MM.1S (cell line): Measurements from ENCODE around the gene C3orf70.

Source experiments
- DNase-seq: peaks from one replicate; pipeline ENCODE4 v3.0.0-alpha.2; 2015
- H2AFZ ChIP-seq: fragments of 300-600 bp; sonication (generic); 2 replicates; pipeline ENCODE4 v1.6.0; 2016; ENCODE audit warnings: antibody characterized with exemption, low read length
- H3F3A ChIP-seq: fragments of 300-600 bp; sonication (generic); 2 replicates; pipeline ENCODE4 v1.6.1; 2016; ENCODE audit warnings: mild to moderate bottlenecking, antibody characterized with exemption, low read length, moderate library complexity, mixed read lengths; ENCODE audit not compliant: insufficient read depth
- H3K27ac ChIP-seq: fragments of 300-600 bp; sonication (generic); 2 replicates; pipeline ENCODE4 v1.5.1; 2016; ENCODE audit warnings: mild to moderate bottlenecking, low read length
- H3K27me3 ChIP-seq: fragments of 300-600 bp; sonication (generic); replicated peaks from 2 replicates; pipeline ENCODE4 v1.6.0; 2016; ENCODE audit warnings: low read length; ENCODE audit not compliant: insufficient read depth
- H3K36me3 ChIP-seq: fragments of 300-600 bp; sonication (generic); replicated peaks from 2 replicates; pipeline ENCODE4 v1.6.1; 2016; ENCODE audit warnings: mild to moderate bottlenecking, low read length, mixed read lengths; ENCODE audit not compliant: insufficient read depth
- H3K4me1 ChIP-seq: fragments of 300-600 bp; sonication (generic); 2 replicates; pipeline ENCODE4 v1.6.1; 2016; ENCODE audit warnings: low read length, mixed read lengths
- H3K4me2 ChIP-seq: fragments of 300-600 bp; sonication (generic); 2 replicates; pipeline ENCODE4 v1.6.0; 2016; ENCODE audit warnings: low read depth, low read length
- H3K4me3 ChIP-seq: fragments of 300-600 bp; sonication (generic); 2 replicates; pipeline ENCODE4 v1.5.1; 2016; ENCODE audit warnings: low read length, mixed read lengths
- H3K79me2 ChIP-seq: fragments of 300-600 bp; sonication (generic); 2 replicates; pipeline ENCODE4 v1.6.1; 2016; ENCODE audit warnings: mixed run types, low read length, mixed read lengths
- H3K9ac ChIP-seq: fragments of 300-600 bp; sonication (generic); 2 replicates; pipeline ENCODE4 v1.6.1; 2016; ENCODE audit warnings: low read length, mixed read lengths
- H3K9me2 ChIP-seq: fragments of 300-600 bp; sonication (generic); replicated peaks from 2 replicates; pipeline ENCODE4 v1.6.1; 2016; ENCODE audit warnings: mild to moderate bottlenecking, low read length, mixed read lengths; ENCODE audit not compliant: insufficient read depth
- H3K9me3 ChIP-seq: fragments of 300-600 bp; sonication (generic); replicated peaks from 2 replicates; pipeline ENCODE4 v1.6.1; 2016; ENCODE audit warnings: mild to moderate bottlenecking, low read length, mixed read lengths; ENCODE audit not compliant: insufficient read depth
- H4K20me1 ChIP-seq: fragments of 300-600 bp; sonication (generic); 2 replicates; pipeline ENCODE4 v1.6.1; 2016; ENCODE audit warnings: mild to moderate bottlenecking, low read length, moderate library complexity, mixed read lengths; ENCODE audit not compliant: insufficient read depth
- CTCF ChIP-seq: fragments of 300-600 bp; sonication (generic); IDR thresholded peaks from 2 replicates; pipeline ENCODE4 v1.5.1; 2016; ENCODE audit warnings: antibody characterized with exemption, low read length, mixed read lengths
- EZH2 ChIP-seq: fragments of 300-600 bp; sonication (generic); optimal IDR thresholded peaks from 2 replicates; pipeline ENCODE3; 2017; ENCODE audit warnings: low read depth, mild to moderate bottlenecking, antibody characterized with exemption, low read length, mixed read lengths
- EZH2phosphoT487 ChIP-seq: fragments of 300-600 bp; sonication (generic); IDR thresholded peaks from 2 replicates; pipeline ENCODE4 v1.6.1; 2018; ENCODE audit warnings: antibody characterized with exemption, low read length

C3orf70 gene

DNA sequence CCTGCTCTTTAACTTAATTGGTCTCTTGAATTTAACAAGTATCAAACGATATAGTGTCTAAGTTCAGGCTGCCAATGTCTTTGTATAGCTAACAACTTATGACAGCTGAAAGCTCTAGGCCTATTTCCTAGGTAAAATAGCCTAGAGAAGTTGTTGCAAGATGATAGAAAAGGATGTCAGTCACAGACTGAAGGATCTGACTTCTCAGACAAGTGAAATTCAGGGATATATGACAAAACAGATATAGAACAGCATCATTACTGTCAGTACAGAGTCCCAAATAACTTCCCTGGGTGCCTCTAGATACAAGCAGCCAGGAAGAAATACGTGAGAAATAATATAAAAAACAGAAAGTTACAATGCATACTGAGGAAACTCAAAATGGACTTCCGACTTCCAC is 26.7 kb downstream of the C3orf70 start:
- H3K79me2 ChIP-seq = no peaks in the 10 kb centered on the region
- H3K4me3 ChIP-seq = no peak overlapping the region
- H3K9ac ChIP-seq = no peak overlapping the region
- no peaks in the 10 kb centered on the region for H3K36me3 ChIP-seq
- H4K20me1 ChIP-seq = no peaks in the 10 kb centered on the region
- H3K9me3 ChIP-seq = no peaks in the 10 kb centered on the region
- no peak overlapping the region for H2AFZ ChIP-seq
- H3K9me2 ChIP-seq = no peaks in the 10 kb centered on the region
- no peak for DNase-seq
- no peak for TF ChIP-seq CTCF
- TF ChIP-seq EZH2 = no peak
- no peak for TF ChIP-seq EZH2phosphoT487
- no peak overlapping the region for H3K27ac ChIP-seq
- H3K4me2 ChIP-seq = no peak overlapping the region
- no peaks in the 10 kb centered on the region for H3K4me1 ChIP-seq
- H3F3A ChIP-seq = no peaks in the 10 kb centered on the region
- no peaks in the 10 kb centered on the region for H3K27me3 ChIP-seq

GRCh38 chr3:185120126-185120525 is 32.7 kb downstream of the C3orf70 start:
- Histone ChIP-seq H3K79me2 (no peaks in the 10 kb centered on the region), H3F3A (no peaks in the 10 kb centered on the region), H3K9me3 (no peaks in the 10 kb centered on the region), H3K36me3 (no peaks in the 10 kb centered on the region), H3K4me2 (no peak overlapping the region), H4K20me1 (no peaks in the 10 kb centered on the region), H2AFZ (no peak overlapping the region), H3K27ac (no peak overlapping the region), H3K9ac (no peak overlapping the region), H3K9me2 (no peaks in the 10 kb centered on the region), H3K27me3 (no peaks in the 10 kb centered on the region), H3K4me3 (no peak overlapping the region), H3K4me1 (no peaks in the 10 kb centered on the region)
- DNase-seq = no peak
- TF ChIP-seq CTCF = no peak

GRCh38 chr3:185115371-185115770 is 37.5 kb downstream of the C3orf70 start:
- no peak for DNase-seq
- Histone ChIP-seq H3K9me2 (no peaks in the 10 kb centered on the region), H3K9ac (no peak overlapping the region), H3K4me1 (no peaks in the 10 kb centered on the region), H2AFZ (no peak overlapping the region), H3K79me2 (no peaks in the 10 kb centered on the region), H3K27me3 (no peaks in the 10 kb centered on the region), H3K27ac (no peak overlapping the region), H3K4me3 (no peak overlapping the region), H3K9me3 (no peaks in the 10 kb centered on the region), H3F3A (no peaks in the 10 kb centered on the region), H3K4me2 (no peak overlapping the region), H3K36me3 (no peaks in the 10 kb centered on the region), H4K20me1 (no peaks in the 10 kb centered on the region)
- TF ChIP-seq EZH2 (no peak), EZH2phosphoT487 (no peak)

- no peaks in the 10 kb centered on the region for H3F3A ChIP-seq
- H3K4me2 ChIP-seq = no peak overlapping the region
- no peak overlapping the region for H3K9ac ChIP-seq
- H3K79me2 ChIP-seq = no peaks in the 10 kb centered on the region
- H3K9me3 ChIP-seq = no peaks in the 10 kb centered on the region
- DNase-seq = no peak
- H3K36me3 ChIP-seq = no peaks in the 10 kb centered on the region
- H4K20me1 ChIP-seq = no peaks in the 10 kb centered on the region
- no peaks in the 10 kb centered on the region for H3K27me3 ChIP-seq
- H2AFZ ChIP-seq = no peak overlapping the region
- H3K4me3 ChIP-seq = no peak overlapping the region
- H3K27ac ChIP-seq = no peak overlapping the region
- no peaks in the 10 kb centered on the region for H3K9me2 ChIP-seq
- TF ChIP-seq EZH2 = no peak
- no peak for TF ChIP-seq CTCF
- TF ChIP-seq EZH2phosphoT487 = no peak
- H3K4me1 ChIP-seq = no peaks in the 10 kb centered on the region
Observed at GRCh38 chr3:185114756-185115155, 38.1 kb downstream of the C3orf70 start.
